AG10803 (cell line): ENCODE data around the gene AEBP1.

Source experiments
- DNase-seq: peaks from one replicate; pipeline ENCODE4 v3.0.0; 2010; ENCODE audit warnings: low read depth
- H3K4me3 ChIP-seq: 2 replicates; pipeline ENCODE4 v1.5.1; 2011; ENCODE audit warnings: mild to moderate bottlenecking, low read length, control low read depth
- CTCF ChIP-seq: conservative IDR thresholded peaks from 2 replicates; pipeline ENCODE4 v1.5.1; 2011; ENCODE audit warnings: mild to moderate bottlenecking, low read length, control low read depth, inconsistent platforms

AEBP1 gene

DNA sequence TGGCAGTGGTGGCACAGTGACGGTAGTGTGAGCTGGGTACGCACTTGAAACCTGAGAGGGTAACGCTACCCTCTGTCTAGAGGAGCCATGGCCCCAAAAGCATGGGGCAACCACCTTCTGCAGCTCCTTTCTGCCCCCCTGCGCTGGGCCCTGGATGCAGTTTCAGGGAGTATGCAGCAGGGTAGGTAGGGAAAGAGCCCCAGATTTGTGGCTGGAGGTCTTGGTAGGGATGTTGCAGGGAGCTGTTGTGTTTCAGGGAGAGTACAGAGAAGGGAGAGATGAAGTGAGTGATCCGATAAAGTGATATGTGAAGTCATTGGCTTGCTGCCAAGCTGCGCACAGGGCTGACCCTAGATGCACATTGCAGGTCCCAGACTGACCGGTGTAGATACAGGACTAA, 36.1 kb upstream of the AEBP1 start:
- H3K4me3 ChIP-seq, result no peak overlapping the region
- no peak for TF ChIP-seq CTCF
- no peak for DNase-seq

DNA sequence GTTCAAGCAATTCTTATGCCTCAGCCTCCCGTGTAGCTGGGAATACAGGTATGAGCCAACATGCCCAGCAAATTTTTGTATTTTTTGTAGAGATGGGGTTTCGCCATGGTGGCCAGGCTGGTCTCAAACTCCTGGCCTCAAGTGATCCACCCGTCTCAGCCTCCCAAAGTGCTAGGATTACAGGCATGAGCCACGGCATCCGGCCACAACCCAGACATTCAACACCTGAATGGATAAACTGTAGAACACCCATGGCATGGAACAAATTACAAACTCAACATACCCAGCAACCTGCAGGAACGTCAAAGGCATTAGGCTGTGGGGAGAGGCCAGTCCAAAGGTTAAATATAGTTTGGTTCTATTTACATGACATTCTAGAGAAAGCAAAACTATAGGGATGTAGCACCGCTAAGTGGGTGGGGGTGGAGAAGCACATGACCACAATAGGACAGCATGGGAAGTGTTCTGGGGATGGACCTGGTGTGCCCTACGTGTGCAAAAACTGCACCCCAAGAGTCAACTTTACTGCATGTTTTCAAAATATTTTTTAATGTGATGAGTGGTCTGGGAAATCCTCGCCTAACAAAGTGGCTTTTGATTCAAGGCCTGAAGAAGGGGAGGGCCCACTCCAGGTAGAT, 32.3 kb upstream of the AEBP1 start:
- DNase-seq, result no peak
- H3K4me3 ChIP-seq, result no peak overlapping the region
- TF ChIP-seq CTCF, result no peak

GRCh38 chr7:44072364-44073231, 31.5 kb upstream of the AEBP1 start:
- TF ChIP-seq CTCF, result peak; percentile 89
- peak; percentile 78 for DNase-seq
- H3K4me3 ChIP-seq, result no peak overlapping the region

DNA sequence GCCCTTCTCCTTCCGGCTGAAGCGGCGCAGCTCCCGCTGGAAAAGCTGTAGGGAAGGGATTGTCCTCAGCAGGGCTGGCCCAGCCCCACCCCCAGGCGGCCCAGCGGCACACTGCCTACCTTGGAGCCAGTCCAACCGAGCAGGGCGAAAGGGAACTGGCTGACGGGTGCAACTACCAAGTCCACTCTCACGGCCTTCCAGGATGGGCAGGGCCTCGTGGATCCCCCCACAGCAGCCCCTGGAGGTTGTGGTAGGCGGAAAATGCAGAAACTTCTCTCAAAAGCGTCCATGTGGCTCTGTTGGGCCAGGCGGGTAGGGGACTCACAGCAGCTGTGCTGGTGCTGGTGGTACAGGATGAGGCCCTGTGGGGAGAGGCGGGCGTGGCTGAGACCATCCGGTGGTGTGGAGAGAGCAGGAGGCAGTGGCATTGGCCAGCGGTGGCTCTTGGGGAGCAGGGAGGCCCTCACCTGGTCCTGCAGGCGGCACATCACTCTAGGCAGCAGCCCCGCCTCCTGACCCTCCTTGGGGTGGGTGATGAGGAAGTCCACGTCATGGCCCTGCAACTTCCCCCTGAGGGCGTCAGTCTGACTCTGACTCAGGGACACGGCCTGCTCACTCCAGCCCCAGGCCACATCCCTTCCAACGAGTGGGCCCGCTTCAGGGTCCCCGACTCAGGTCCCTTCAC, 30.3 kb upstream of the AEBP1 start:
- no peak for TF ChIP-seq CTCF
- H3K4me3 ChIP-seq, result no peak overlapping the region
- peak; percentile 41 for DNase-seq

GRCh38 chr7:44074349-44074695, 29.8 kb upstream of the AEBP1 start:
- DNase-seq, result no peak
- TF ChIP-seq CTCF, result no peak
- H3K4me3 ChIP-seq, result no peak overlapping the region

GRCh38 chr7:44075296-44076075, 28.7 kb upstream of the AEBP1 start:
- H3K4me3 ChIP-seq, result no peak overlapping the region
- TF ChIP-seq CTCF, result no peak
- DNase-seq, result no peak
